GM18498 (cell line): Measurements from ENCODE around the gene CEP20.
"Not testable (repeated sequence)": the region's sequence is repeated elsewhere in the genome, so short reads cannot be mapped to it uniquely, and the experiment has no call there.

Experiments used
- ATAC-seq: cut with Tn5 transposase; IDR thresholded peaks from one replicate; pipeline ENCODE4 v1.9.1; 2021; ENCODE audit warnings: mild to moderate bottlenecking, moderate library complexity; ENCODE audit not compliant: unreplicated experiment

CEP20 gene

GRCh38 chr16:15888072-15888976 is at the start of gene CEP20:
CEP20 (minus strand) TSS chr16:15888603; CDS start chr16:15888585, 18 bp downstream.
- ATAC-seq: peak; percentile 98

- ATAC-seq: not testable (repeated sequence)
These were observed 48.4 kb upstream of the CEP20 start for GRCh38 chr16:15936809-15937208.

GRCh38 chr16:15934991-15935390 is 46.6 kb upstream of the CEP20 start:
- no peak for ATAC-seq

- no peak for ATAC-seq
These were observed 45.4 kb upstream of the CEP20 start for GRCh38 chr16:15933781-15934180.

- no peak for ATAC-seq
These were observed 44.5 kb upstream of the CEP20 start for GRCh38 chr16:15932939-15933338.

- ATAC-seq: no peak
These were observed 40.1 kb upstream of the CEP20 start for GRCh38 chr16:15928261-15929104.

- no peak for ATAC-seq
These were observed 37.2 kb upstream of the CEP20 start for GRCh38 chr16:15925631-15926030.

- ATAC-seq: no peak
These were observed 36.6 kb upstream of the CEP20 start for GRCh38 chr16:15924996-15925395.

- no peak for ATAC-seq
These were observed 30.9 kb upstream of the CEP20 start for GRCh38 chr16:15919331-15919730.

- ATAC-seq: not testable (repeated sequence)
These were observed 29.9 kb upstream of the CEP20 start for GRCh38 chr16:15918314-15918713.

- ATAC-seq: no peak
These were observed 27.9 kb upstream of the CEP20 start for GRCh38 chr16:15916323-15916722.

- no peak for ATAC-seq
These were observed 27.2 kb upstream of the CEP20 start for GRCh38 chr16:15915555-15916081.

- no peak for ATAC-seq
These were observed 24.8 kb upstream of the CEP20 start for GRCh38 chr16:15913046-15913698.

GRCh38 chr16:15911198-15911597 is 22.8 kb upstream of the CEP20 start:
- ATAC-seq: no peak

GRCh38 chr16:15907863-15908478 is 19.6 kb upstream of the CEP20 start:
- peak; percentile 99 for ATAC-seq

- no peak for ATAC-seq
These were observed 18.0 kb upstream of the CEP20 start for GRCh38 chr16:15906439-15906838.

GRCh38 chr16:15903960-15904359 is 15.6 kb upstream of the CEP20 start:
- no peak for ATAC-seq

- ATAC-seq: no peak
These were observed 12.6 kb upstream of the CEP20 start for GRCh38 chr16:15900901-15901500.

- ATAC-seq: no peak
These were observed 12.0 kb upstream of the CEP20 start for GRCh38 chr16:15900357-15900756.

- peak; percentile 56 for ATAC-seq
These were observed 11.2 kb upstream of the CEP20 start for GRCh38 chr16:15899538-15900100.
